GM18868 (cell line): ENCODE measurements around the gene PAF1.
"Not testable (repeated sequence)": the region's sequence is repeated elsewhere in the genome, so short reads cannot be mapped to it uniquely, and the experiment has no call there.

ENCODE experiments used
- ATAC-seq: cut with Tn5 transposase; IDR thresholded peaks from one replicate; pipeline ENCODE4 v1.9.1; 2021; ENCODE audit warnings: mild to moderate bottlenecking, moderate library complexity; ENCODE audit not compliant: unreplicated experiment

PAF1 gene

GRCh38 chr19:39356647-39357046, 34.3 kb downstream of the PAF1 start:
- no peak for ATAC-seq

- no peak for ATAC-seq
These were observed 34.8 kb downstream of the PAF1 start for GRCh38 chr19:39356073-39356472.

GRCh38 chr19:39355253-39355652, 35.7 kb downstream of the PAF1 start:
- ATAC-seq: no peak

- ATAC-seq: no peak
These were observed 38.3 kb downstream of the PAF1 start for GRCh38 chr19:39352381-39353255.

- no peak for ATAC-seq
These were observed 39.3 kb downstream of the PAF1 start for GRCh38 chr19:39351537-39352064.

GRCh38 chr19:39350156-39350555, 40.8 kb downstream of the PAF1 start:
- ATAC-seq: no peak

GRCh38 chr19:39349326-39349725, 41.6 kb downstream of the PAF1 start:
- ATAC-seq: no peak

- no peak for ATAC-seq
These were observed 43.4 kb downstream of the PAF1 start for GRCh38 chr19:39347332-39348164.

GRCh38 chr19:39345956-39346355, 45.0 kb downstream of the PAF1 start:
- no peak for ATAC-seq

GRCh38 chr19:39342647-39343305, 48.1 kb downstream of the PAF1 start:
- ATAC-seq: no peak

- ATAC-seq: peak; percentile 87
These were observed 48.9 kb downstream of the PAF1 start, which contains the start of gene SAMD4B for GRCh38 chr19:39341719-39342604. Gene SAMD4B (plus strand): TSS chr19:39342421. CDS start chr19:39356894, 14,473 bp downstream.

- ATAC-seq: no peak
These were observed 49.7 kb downstream of the PAF1 start for GRCh38 chr19:39341129-39341718.

GRCh38 chr19:39340156-39340555, 50.8 kb downstream of the PAF1 start:
- ATAC-seq: not testable (repeated sequence)

GRCh38 chr19:39339674-39340073, 51.2 kb downstream of the PAF1 start:
- ATAC-seq: no peak

- no peak for ATAC-seq
These were observed 54.4 kb downstream of the PAF1 start for GRCh38 chr19:39336483-39336882.
